GM12878 (cell line): ENCODE results near the gene PDE9A. TPM values are rescaled to one million over a fixed set of nuclear protein-coding genes. Genes with fewer than 3 reads are reported as not detected.

Experiments used
- ATAC-seq: fragments of 200-7000 bp; cut with Tn5 transposase; 3 replicates; pipeline ENCODE4 v1.9.1; 2020; ENCODE audit warnings: mild to moderate bottlenecking, moderate library complexity
- BruUV-seq: library from RNA; stranded (reverse); fragments of 400-500 nt; replicated peaks from 2 replicates; lab custom pipeline; 2021; lab: Mats Ljungman, UMichigan
- CTCF ChIA-PET: fragments of 300-600 bp; sonication (Branson Sonifier 250); formaldehyde crosslinking; extraction: SDS; loops from one replicate; lab custom pipeline; 2021; ENCODE audit warnings: inconsistent platforms; lab: Yijun Ruan, JAX
- POLR2A ChIA-PET: fragments of 350-600 bp; formaldehyde crosslinking; extraction: SDS; loops from one replicate; lab custom pipeline; 2021; ENCODE audit warnings: inconsistent platforms; lab: Charles Lee
- RAD21 ChIA-PET: fragments of 300-600 bp; sonication (Branson Sonifier 250); formaldehyde crosslinking; loops from one replicate; lab custom pipeline; 2023; ENCODE audit warnings: antibody characterized with exemption; ENCODE audit not compliant: unreplicated experiment; lab: Charles Lee
- SMC1A ChIA-PET: fragments of 300-600 bp; sonication (Branson Sonifier 250); formaldehyde crosslinking; loops from one replicate; lab custom pipeline; 2023; ENCODE audit not compliant: unreplicated experiment, uncharacterized antibody; lab: Charles Lee
- DNase-seq: peaks from one replicate; pipeline ENCODE4 v3.0.0-alpha.2; 2011; ENCODE audit warnings: low read depth, low spot score
- FAIRE-seq: peaks from 3 replicates; lab custom pipeline; 2011; peaks lifted over from hg19 to GRCh38; lab: Jason Lieb, UNC
- H2AFZ ChIP-seq: 2 replicates; pipeline ENCODE4 v1.6.0; 2011; ENCODE audit warnings: low read depth, low read length, control low read depth; ENCODE audit not compliant: control insufficient read depth
- H3K27ac ChIP-seq: 2 replicates; pipeline ENCODE4 v1.5.1; 2011; ENCODE audit warnings: control low read depth; ENCODE audit not compliant: control insufficient read depth, insufficient read depth
- H3K27me3 ChIP-seq, 2 experiments: replicated peaks in 1 of 2; 2 replicates each; pipeline versions ENCODE4 v1.6.0 to v1.6.1; 2011; ENCODE audit warnings: low read length in 1 of 2; ENCODE audit not compliant: control insufficient read depth in 2 of 2, insufficient read depth in 2 of 2
- H3K36me3 ChIP-seq, 2 experiments: 2 replicates each; pipeline ENCODE4 v1.5.1; 2011; ENCODE audit warnings: low read length in 1 of 2; ENCODE audit not compliant: control insufficient read depth in 2 of 2, insufficient read depth in 2 of 2
- H3K4me1 ChIP-seq: 2 replicates; pipeline ENCODE4 v1.6.1; 2011; ENCODE audit warnings: mild to moderate bottlenecking, low read length, moderate library complexity, mixed read lengths; ENCODE audit not compliant: control insufficient read depth, insufficient read depth
- H3K4me2 ChIP-seq: 2 replicates; pipeline ENCODE4 v1.6.0; 2011; ENCODE audit warnings: control low read depth; ENCODE audit not compliant: control insufficient read depth, insufficient read depth
- H3K4me3 ChIP-seq: fragments of 200-600 bp; sonication (generic); 2 replicates; pipeline ENCODE4 v1.5.1; 2016
- H3K79me2 ChIP-seq: 2 replicates; pipeline ENCODE4 v1.6.0; 2011; ENCODE audit warnings: low read length; ENCODE audit not compliant: control insufficient read depth, insufficient read depth
- H3K9ac ChIP-seq: 2 replicates; pipeline ENCODE4 v1.8.0; 2011; ENCODE audit warnings: low read length, control low read depth, mixed read lengths; ENCODE audit not compliant: control insufficient read depth, insufficient read depth
- H3K9me3 ChIP-seq: replicated peaks from 3 replicates; pipeline ENCODE4 v1.5.1; 2011; ENCODE audit warnings: mild to moderate bottlenecking, low read length; ENCODE audit not compliant: control insufficient read depth, insufficient read depth
- H4K20me1 ChIP-seq: 2 replicates; pipeline ENCODE4 v1.6.0; 2011; ENCODE audit not compliant: control insufficient read depth, insufficient read depth
- JUNB ChIP-seq: IDR thresholded peaks from 2 replicates; pipeline ENCODE4 v1.6.1; 2016; ENCODE audit warnings: antibody characterized with exemption, mild to moderate bottlenecking
- MEF2B ChIP-seq: fragments of 450-650 bp; IDR thresholded peaks from 2 replicates; pipeline ENCODE4 v1.6.1; 2018; ENCODE audit warnings: mild to moderate bottlenecking, moderate library complexity; ENCODE audit not compliant: partially characterized antibody, poor library complexity, severe bottlenecking
- NFYA ChIP-seq: IDR thresholded peaks from 2 replicates; pipeline ENCODE4 v1.6.1; 2011; ENCODE audit warnings: low read depth, mild to moderate bottlenecking, low read length, improper control_type of control experiment, borderline replicate concordance
- RUNX3 ChIP-seq: IDR thresholded peaks from 2 replicates; pipeline ENCODE4 v1.6.1; 2012; ENCODE audit warnings: low read length, inconsistent platforms
- TARDBP ChIP-seq: IDR thresholded peaks from 2 replicates; pipeline ENCODE4 v1.6.1; 2016; ENCODE audit warnings: borderline replicate concordance
- TBL1XR1 ChIP-seq: IDR thresholded peaks from 2 replicates; pipeline ENCODE4 v1.6.1; 2012; ENCODE audit warnings: low read depth, low read length, improper control_type of control experiment
- WRNIP1 ChIP-seq: IDR thresholded peaks from 2 replicates; pipeline ENCODE4 v1.6.1; 2011; ENCODE audit warnings: low read depth, low read length, improper control_type of control experiment, borderline replicate concordance
- WGBS: methylation state at CpG from one replicate; pipeline ENCODE4 v1.1.6; 2016; ENCODE audit warnings: low lambda C conversion rate; ENCODE audit not compliant: insufficient replicate concordance, insufficient coverage; ENCODE audit errors: missing lambda C conversion rate; 5-methylcytosine and 5-hydroxymethylcytosine counted together
- in situ Hi-C: fragments of 300-500 bp; cut with MboI; formaldehyde crosslinking; loops from 9 replicates; pipeline ENCODE4 v1.14.3; 2018; ENCODE audit warnings: mixed read lengths
- intact Hi-C: fragments of 100-400 bp; cut with micrococcal nuclease; formaldehyde crosslinking; loops from one replicate; pipeline ENCODE4 v1.14.2; 2022; ENCODE audit not compliant: unreplicated experiment
- polyA plus RNA-seq, 11 experiments: library from polyadenylated mRNA; depleted of rRNA in 4 of 11; unstranded in 6 of 11; stranded (reverse) in 5 of 11; fragments of >200 nt; fragmentation: Nextera tagmentation in 4 of 11; fragmentation: Illumina TruSeq in 1 of 11; extraction: Ambion mirVana in 4 of 11; extraction: Trizol in 1 of 11; gene quantifications; 1 replicate in 1 of 11; 2 replicates in 10 of 11; pipeline versions ENCODE4 v1.2.1 to v1.2.3, GENCODE V29; 2011 to 2016; ENCODE audit warnings: inconsistent platforms in 2 of 11, missing spikeins in 2 of 11, low read depth in 1 of 11
- total RNA-seq, 4 experiments: library from RNA; depleted of rRNA in 3 of 4; stranded (reverse); fragments of >200 nt in 3 of 4; fragmentation: Illumina TruSeq in 1 of 4; extraction: Trizol in 1 of 4; gene quantifications; 2 replicates each; pipeline versions ENCODE4 v1.2.1 to v1.2.3, GENCODE V29; 2013 to 2021
- TF ChIP-seq, protein P1 (sequence below): fragments of 450-650 bp; IDR thresholded peaks from 2 replicates; pipeline ENCODE4 v1.6.1; 2017; ENCODE audit warnings: borderline replicate concordance
- TF ChIP-seq, protein P2 (sequence below): fragments of 450-650 bp; formaldehyde crosslinking; IDR thresholded peaks from 2 replicates; pipeline ENCODE4 v1.4.0; 2020; ENCODE audit warnings: mild to moderate bottlenecking, moderate library complexity
- TF ChIP-seq, protein P3 (sequence below): fragments of 450-650 bp; IDR thresholded peaks from 2 replicates; pipeline ENCODE4 v1.6.1; 2017; ENCODE audit warnings: mild to moderate bottlenecking, moderate library complexity
- TF ChIP-seq, protein P4 (sequence below): IDR thresholded peaks from 2 replicates; pipeline ENCODE4 v1.6.1; 2012; ENCODE audit warnings: low read depth, low read length, improper control_type of control experiment

PDE9A gene
- total and polyA plus RNA-seq, 10 of the 15 experiments (the other 5 are each of a cell fraction or from before 2014, with no cell fraction given): 0.08 to 0.45 (median 0.20) TPM; not detected in 1

DNA sequence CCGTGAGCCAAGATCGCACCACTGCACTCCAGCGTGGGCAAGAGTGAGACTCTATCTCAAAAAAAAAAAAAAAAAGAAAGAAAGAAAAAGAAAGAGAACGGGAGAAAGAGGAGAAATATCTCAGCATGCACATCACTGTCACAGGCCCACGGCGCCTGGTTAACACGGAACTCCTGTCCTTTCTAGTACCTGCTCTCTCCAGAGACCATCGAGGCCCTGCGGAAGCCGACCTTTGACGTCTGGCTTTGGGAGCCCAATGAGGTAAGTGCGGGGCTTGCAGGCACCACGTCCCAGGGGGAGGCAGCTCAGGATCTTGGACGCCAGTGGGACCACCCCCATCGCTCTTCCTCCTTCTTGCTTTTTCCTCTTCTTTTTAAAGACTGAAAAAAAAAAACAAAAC is 100.4 kb downstream of the PDE9A start (continued):
- TF ChIP-seq MEF2B (no peak), NFYA (no peak), TARDBP (no peak), WRNIP1 (no peak)
- TF ChIP-seq, protein P1, sequence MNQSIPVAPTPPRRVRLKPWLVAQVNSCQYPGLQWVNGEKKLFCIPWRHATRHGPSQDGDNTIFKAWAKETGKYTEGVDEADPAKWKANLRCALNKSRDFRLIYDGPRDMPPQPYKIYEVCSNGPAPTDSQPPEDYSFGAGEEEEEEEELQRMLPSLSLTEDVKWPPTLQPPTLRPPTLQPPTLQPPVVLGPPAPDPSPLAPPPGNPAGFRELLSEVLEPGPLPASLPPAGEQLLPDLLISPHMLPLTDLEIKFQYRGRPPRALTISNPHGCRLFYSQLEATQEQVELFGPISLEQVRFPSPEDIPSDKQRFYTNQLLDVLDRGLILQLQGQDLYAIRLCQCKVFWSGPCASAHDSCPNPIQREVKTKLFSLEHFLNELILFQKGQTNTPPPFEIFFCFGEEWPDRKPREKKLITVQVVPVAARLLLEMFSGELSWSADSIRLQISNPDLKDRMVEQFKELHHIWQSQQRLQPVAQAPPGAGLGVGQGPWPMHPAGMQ: no peak
- TF ChIP-seq, protein P2, sequence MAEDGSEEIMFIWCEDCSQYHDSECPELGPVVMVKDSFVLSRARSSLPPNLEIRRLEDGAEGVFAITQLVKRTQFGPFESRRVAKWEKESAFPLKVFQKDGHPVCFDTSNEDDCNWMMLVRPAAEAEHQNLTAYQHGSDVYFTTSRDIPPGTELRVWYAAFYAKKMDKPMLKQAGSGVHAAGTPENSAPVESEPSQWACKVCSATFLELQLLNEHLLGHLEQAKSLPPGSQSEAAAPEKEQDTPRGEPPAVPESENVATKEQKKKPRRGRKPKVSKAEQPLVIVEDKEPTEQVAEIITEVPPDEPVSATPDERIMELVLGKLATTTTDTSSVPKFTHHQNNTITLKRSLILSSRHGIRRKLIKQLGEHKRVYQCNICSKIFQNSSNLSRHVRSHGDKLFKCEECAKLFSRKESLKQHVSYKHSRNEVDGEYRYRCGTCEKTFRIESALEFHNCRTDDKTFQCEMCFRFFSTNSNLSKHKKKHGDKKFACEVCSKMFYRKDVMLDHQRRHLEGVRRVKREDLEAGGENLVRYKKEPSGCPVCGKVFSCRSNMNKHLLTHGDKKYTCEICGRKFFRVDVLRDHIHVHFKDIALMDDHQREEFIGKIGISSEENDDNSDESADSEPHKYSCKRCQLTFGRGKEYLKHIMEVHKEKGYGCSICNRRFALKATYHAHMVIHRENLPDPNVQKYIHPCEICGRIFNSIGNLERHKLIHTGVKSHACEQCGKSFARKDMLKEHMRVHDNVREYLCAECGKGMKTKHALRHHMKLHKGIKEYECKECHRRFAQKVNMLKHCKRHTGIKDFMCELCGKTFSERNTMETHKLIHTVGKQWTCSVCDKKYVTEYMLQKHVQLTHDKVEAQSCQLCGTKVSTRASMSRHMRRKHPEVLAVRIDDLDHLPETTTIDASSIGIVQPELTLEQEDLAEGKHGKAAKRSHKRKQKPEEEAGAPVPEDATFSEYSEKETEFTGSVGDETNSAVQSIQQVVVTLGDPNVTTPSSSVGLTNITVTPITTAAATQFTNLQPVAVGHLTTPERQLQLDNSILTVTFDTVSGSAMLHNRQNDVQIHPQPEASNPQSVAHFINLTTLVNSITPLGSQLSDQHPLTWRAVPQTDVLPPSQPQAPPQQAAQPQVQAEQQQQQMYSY (CRISPR knock-in tag): no peak

DNA sequence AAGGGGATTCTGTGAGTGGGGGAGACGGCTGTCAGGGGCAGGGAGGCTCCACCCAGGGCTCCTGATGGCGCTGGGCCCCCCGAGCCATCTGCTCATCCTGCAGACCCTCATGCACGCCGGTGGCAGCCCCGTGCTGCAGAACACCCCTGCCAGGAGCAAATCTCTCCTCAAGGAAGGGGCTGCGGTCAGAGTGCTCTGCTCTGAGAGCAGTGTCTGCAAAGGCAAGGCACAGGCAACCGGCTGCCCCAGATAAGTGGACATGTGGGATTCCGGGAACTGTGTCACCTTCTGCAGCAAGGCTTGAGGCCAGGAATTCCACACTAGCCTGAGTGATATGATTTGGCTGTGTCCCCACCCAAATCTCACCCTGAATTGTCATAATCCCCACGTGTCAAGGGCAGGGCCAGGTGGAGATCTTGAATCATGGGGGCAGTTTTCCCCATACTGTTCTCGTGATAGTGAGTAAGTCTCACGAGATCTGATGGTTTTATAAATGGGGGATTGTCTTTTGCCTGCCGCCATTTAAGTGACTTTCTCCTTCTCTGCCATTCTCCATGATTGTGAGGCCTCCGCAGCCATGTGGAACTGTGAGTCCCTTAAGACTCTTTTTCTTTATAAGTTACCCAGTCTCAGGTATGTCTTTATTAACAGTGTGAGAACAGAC is 101.0 kb downstream of the PDE9A start:
- Histone ChIP-seq H3K4me2 (no peak overlapping the region), H3K4me3 (no peak overlapping the region), H3K9ac (no peak overlapping the region), H3K4me1 (no peaks in the 10 kb centered on the region), H3K79me2 (no peaks in the 10 kb centered on the region), H3K27me3 (peaks cover 0 to 3% of the 10 kb centered on the region in 2 experiments; a peak in 2 of 4 replicates), H3K36me3 (no peaks in the 10 kb centered on the region), H3K27ac (no peak overlapping the region), H2AFZ (no peak overlapping the region), H3K9me3 (no peaks in the 10 kb centered on the region), H4K20me1 (no peaks in the 10 kb centered on the region)
- in situ Hi-C loops (no loop called here), intact Hi-C loops (no loop called here)
- no peak for FAIRE-seq
- no peak for DNase-seq
- ChIA-PET CTCF (no interaction called here), POLR2A (no interaction called here), SMC1A (no interaction called here), RAD21 (no interaction called here)
- no peak for ATAC-seq
- WGBS: 46% methylated on average over 14 of the region's 14 CpGs
- no TSS peak for BruUV-seq
- TF ChIP-seq TBL1XR1: no peak
- TF ChIP-seq, protein P3, sequence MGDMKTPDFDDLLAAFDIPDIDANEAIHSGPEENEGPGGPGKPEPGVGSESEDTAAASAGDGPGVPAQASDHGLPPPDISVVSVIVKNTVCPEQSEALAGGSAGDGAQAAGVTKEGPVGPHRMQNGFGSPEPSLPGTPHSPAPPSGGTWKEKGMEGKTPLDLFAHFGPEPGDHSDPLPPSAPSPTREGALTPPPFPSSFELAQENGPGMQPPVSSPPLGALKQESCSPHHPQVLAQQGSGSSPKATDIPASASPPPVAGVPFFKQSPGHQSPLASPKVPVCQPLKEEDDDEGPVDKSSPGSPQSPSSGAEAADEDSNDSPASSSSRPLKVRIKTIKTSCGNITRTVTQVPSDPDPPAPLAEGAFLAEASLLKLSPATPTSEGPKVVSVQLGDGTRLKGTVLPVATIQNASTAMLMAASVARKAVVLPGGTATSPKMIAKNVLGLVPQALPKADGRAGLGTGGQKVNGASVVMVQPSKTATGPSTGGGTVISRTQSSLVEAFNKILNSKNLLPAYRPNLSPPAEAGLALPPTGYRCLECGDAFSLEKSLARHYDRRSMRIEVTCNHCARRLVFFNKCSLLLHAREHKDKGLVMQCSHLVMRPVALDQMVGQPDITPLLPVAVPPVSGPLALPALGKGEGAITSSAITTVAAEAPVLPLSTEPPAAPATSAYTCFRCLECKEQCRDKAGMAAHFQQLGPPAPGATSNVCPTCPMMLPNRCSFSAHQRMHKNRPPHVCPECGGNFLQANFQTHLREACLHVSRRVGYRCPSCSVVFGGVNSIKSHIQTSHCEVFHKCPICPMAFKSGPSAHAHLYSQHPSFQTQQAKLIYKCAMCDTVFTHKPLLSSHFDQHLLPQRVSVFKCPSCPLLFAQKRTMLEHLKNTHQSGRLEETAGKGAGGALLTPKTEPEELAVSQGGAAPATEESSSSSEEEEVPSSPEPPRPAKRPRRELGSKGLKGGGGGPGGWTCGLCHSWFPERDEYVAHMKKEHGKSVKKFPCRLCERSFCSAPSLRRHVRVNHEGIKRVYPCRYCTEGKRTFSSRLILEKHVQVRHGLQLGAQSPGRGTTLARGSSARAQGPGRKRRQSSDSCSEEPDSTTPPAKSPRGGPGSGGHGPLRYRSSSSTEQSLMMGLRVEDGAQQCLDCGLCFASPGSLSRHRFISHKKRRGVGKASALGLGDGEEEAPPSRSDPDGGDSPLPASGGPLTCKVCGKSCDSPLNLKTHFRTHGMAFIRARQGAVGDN: no peak
- no peak for TF ChIP-seq RUNX3
- TF ChIP-seq JUNB: no peak
- TF ChIP-seq, protein P4, sequence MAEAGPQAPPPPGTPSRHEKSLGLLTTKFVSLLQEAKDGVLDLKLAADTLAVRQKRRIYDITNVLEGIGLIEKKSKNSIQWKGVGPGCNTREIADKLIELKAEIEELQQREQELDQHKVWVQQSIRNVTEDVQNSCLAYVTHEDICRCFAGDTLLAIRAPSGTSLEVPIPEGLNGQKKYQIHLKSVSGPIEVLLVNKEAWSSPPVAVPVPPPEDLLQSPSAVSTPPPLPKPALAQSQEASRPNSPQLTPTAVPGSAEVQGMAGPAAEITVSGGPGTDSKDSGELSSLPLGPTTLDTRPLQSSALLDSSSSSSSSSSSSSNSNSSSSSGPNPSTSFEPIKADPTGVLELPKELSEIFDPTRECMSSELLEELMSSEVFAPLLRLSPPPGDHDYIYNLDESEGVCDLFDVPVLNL: no peak
